HL-60/S4 treated with phorbol 12-myristate 13-acetate at 8.2 ng/mL for 4 days and 3 days (cell line): ENCODE results near the gene C4orf50.

Experiments
- in situ Hi-C: fragments of 300-500 bp; cut with MboI; formaldehyde crosslinking; loops from 2 replicates; pipeline ENCODE4 v1.15.0; 2022; ENCODE audit warnings: low sequenced_read_pairs

Gene C4orf50

GRCh38 chr4:6044276-6044675, 26.0 kb upstream of the C4orf50 start:
- in situ Hi-C loops = no loop called here

GRCh38 chr4:6043843-6044242, 25.6 kb upstream of the C4orf50 start:
- in situ Hi-C loops = no loop called here

GRCh38 chr4:6043188-6043587, 25.0 kb upstream of the C4orf50 start:
- in situ Hi-C loops = no loop called here

- in situ Hi-C loops = no loop called here
Measured at GRCh38 chr4:6042293-6043063, 24.2 kb upstream of the C4orf50 start.

- in situ Hi-C loops = no loop called here
Measured at GRCh38 chr4:6041800-6042199, 23.6 kb upstream of the C4orf50 start.

- in situ Hi-C loops = no loop called here
Measured at GRCh38 chr4:6038711-6039110, 20.5 kb upstream of the C4orf50 start.

- in situ Hi-C loops = no loop called here
Measured at GRCh38 chr4:6035786-6036185, 17.6 kb upstream of the C4orf50 start.

GRCh38 chr4:6033381-6033780, 15.2 kb upstream of the C4orf50 start:
- in situ Hi-C loops = no loop called here

GRCh38 chr4:6032249-6033244, 14.3 kb upstream of the C4orf50 start:
- in situ Hi-C loops = no loop called here

GRCh38 chr4:6031846-6032245, 13.6 kb upstream of the C4orf50 start:
- in situ Hi-C loops = no loop called here

GRCh38 chr4:6030679-6031078, 12.4 kb upstream of the C4orf50 start:
- in situ Hi-C loops = no loop called here

GRCh38 chr4:6029254-6029653, 11.0 kb upstream of the C4orf50 start:
- in situ Hi-C loops = no loop called here

- in situ Hi-C loops = no loop called here
Measured at GRCh38 chr4:6028168-6028567, 9.9 kb upstream of the C4orf50 start.

GRCh38 chr4:6027392-6027791, 9.2 kb upstream of the C4orf50 start:
- in situ Hi-C loops = no loop called here

GRCh38 chr4:6024313-6024960, 6.2 kb upstream of the C4orf50 start:
- in situ Hi-C loops = no loop called here

GRCh38 chr4:6023731-6024130, 5.5 kb upstream of the C4orf50 start:
- in situ Hi-C loops = no loop called here

- in situ Hi-C loops = no loop called here
Measured at GRCh38 chr4:6022607-6023288, 4.5 kb upstream of the C4orf50 start.

GRCh38 chr4:6021831-6022606, 3.8 kb upstream of the C4orf50 start:
- in situ Hi-C loops = no loop called here

GRCh38 chr4:6020613-6021012, 2.4 kb upstream of the C4orf50 start:
- in situ Hi-C loops = no loop called here
